Mesothelial cell of epicardium (in vitro differentiated cells): Measurements from ENCODE around the gene KLHDC7A. TPM values are rescaled to one million over a fixed set of nuclear protein-coding genes. Genes with fewer than 3 reads are reported as not detected.

ENCODE experiments used
- DNase-seq, 2 experiments: peaks; one replicate each; pipeline ENCODE4 v3.0.0; 2021; ENCODE audit warnings: low spot score in 2 of 2; ENCODE audit not compliant: unreplicated experiment in 2 of 2
- H3K27ac Mint-ChIP-seq: 2 replicates; pipeline ENCODE4 v1.8.0; 2021; ENCODE audit warnings: mixed read lengths
- H3K27me3 Mint-ChIP-seq: 2 replicates; pipeline ENCODE4 v1.8.0; 2021; ENCODE audit warnings: low read depth, mixed read lengths
- H3K36me3 Mint-ChIP-seq: 2 replicates; pipeline ENCODE4 v1.8.0; 2021; ENCODE audit warnings: mixed read lengths
- H3K4me1 Mint-ChIP-seq: 2 replicates; pipeline ENCODE4 v1.8.0; 2021; ENCODE audit warnings: mixed read lengths
- H3K4me3 Mint-ChIP-seq: 2 replicates; pipeline ENCODE4 v1.8.0; 2021; ENCODE audit warnings: mild to moderate bottlenecking, moderate library complexity, mixed read lengths
- H3K9me3 Mint-ChIP-seq: 2 replicates; pipeline ENCODE4 v1.8.0; 2021; ENCODE audit warnings: mixed read lengths
- CTCF ChIP-seq: fragments of 200-600 bp; sonication (generic); IDR thresholded peaks from one replicate; pipeline ENCODE4 v1.5.0; 2021; ENCODE audit warnings: antibody characterized with exemption; ENCODE audit not compliant: unreplicated experiment
- total RNA-seq: library from RNA; stranded (reverse); gene quantifications from 3 replicates; pipeline ENCODE4 v1.2.1, GENCODE V29; 2021

KLHDC7A gene
- total RNA-seq, 1 donor from 2014 or later = 0.04 TPM

GRCh38 chr1:18527514-18527913, 46.8 kb downstream of the KLHDC7A start:
- no peak overlapping the region for H3K4me3 Mint-ChIP-seq
- TF ChIP-seq CTCF = no peak
- no peak overlapping the region for H3K27ac Mint-ChIP-seq
- H3K4me1 Mint-ChIP-seq = no peaks in the 10 kb centered on the region
- no peak for DNase-seq
- peaks cover 68% of the 10 kb centered on the region for H3K27me3 Mint-ChIP-seq
- H3K9me3 Mint-ChIP-seq = no peaks in the 10 kb centered on the region
- no peaks in the 10 kb centered on the region for H3K36me3 Mint-ChIP-seq

GRCh38 chr1:18527921-18528320, 47.2 kb downstream of the KLHDC7A start:
- Mint-ChIP-seq H3K27ac (no peak overlapping the region), H3K36me3 (no peaks in the 10 kb centered on the region), H3K9me3 (no peaks in the 10 kb centered on the region), H3K4me1 (no peaks in the 10 kb centered on the region), H3K4me3 (no peak overlapping the region), H3K27me3 (peaks cover 72% of the 10 kb centered on the region)
- DNase-seq = no peak
- TF ChIP-seq CTCF = no peak

- no peak overlapping the region for H3K4me3 Mint-ChIP-seq
- no peak for TF ChIP-seq CTCF
- H3K9me3 Mint-ChIP-seq = no peaks in the 10 kb centered on the region
- DNase-seq = no peak
- no peaks in the 10 kb centered on the region for H3K36me3 Mint-ChIP-seq
- no peaks in the 10 kb centered on the region for H3K4me1 Mint-ChIP-seq
- H3K27me3 Mint-ChIP-seq = peaks cover 76% of the 10 kb centered on the region
- no peak overlapping the region for H3K27ac Mint-ChIP-seq
Observed at GRCh38 chr1:18528616-18529015, 47.9 kb downstream of the KLHDC7A start.

GRCh38 chr1:18529714-18530113, 49.0 kb downstream of the KLHDC7A start:
- Mint-ChIP-seq H3K27me3 (peaks cover 76% of the 10 kb centered on the region), H3K4me3 (no peak overlapping the region), H3K9me3 (no peaks in the 10 kb centered on the region), H3K36me3 (no peaks in the 10 kb centered on the region), H3K27ac (no peak overlapping the region), H3K4me1 (no peaks in the 10 kb centered on the region)
- peak in 1 of 2 experiments; percentile 27 for DNase-seq
- no peak for TF ChIP-seq CTCF

- peak in 1 of 2 experiments; percentile 6 for DNase-seq
- peaks cover 82% of the 10 kb centered on the region for H3K27me3 Mint-ChIP-seq
- no peak for TF ChIP-seq CTCF
- no peaks in the 10 kb centered on the region for H3K4me1 Mint-ChIP-seq
- no peaks in the 10 kb centered on the region for H3K36me3 Mint-ChIP-seq
- H3K4me3 Mint-ChIP-seq = no peak overlapping the region
- no peak overlapping the region for H3K27ac Mint-ChIP-seq
- H3K9me3 Mint-ChIP-seq = no peaks in the 10 kb centered on the region
Observed at GRCh38 chr1:18530587-18531502, 50.1 kb downstream of the KLHDC7A start.
